OCI-LY3 (cell line): Measurements from ENCODE around the gene PLEK2.

Source experiments
- H2AFZ ChIP-seq: fragments of 200-600, 300-600 bp; shearing (Covaris generic); 2 replicates; pipeline ENCODE4 v1.6.0; 2014; ENCODE audit warnings: antibody characterized with exemption, low read depth, low read length
- H3K27ac ChIP-seq: fragments of 200-600, 300-600 bp; sonication (generic); 2 replicates; pipeline ENCODE4 v1.5.1; 2014; ENCODE audit warnings: mild to moderate bottlenecking, low read length, moderate library complexity, mixed read lengths
- H3K27me3 ChIP-seq: fragments of 200-600, 300-600 bp; sonication (generic); 2 replicates; pipeline ENCODE4 v1.6.1; 2014; ENCODE audit warnings: low read depth, low read length, mixed read lengths
- H3K36me3 ChIP-seq: fragments of 200-600, 300-600 bp; sonication (generic); replicated peaks from 2 replicates; pipeline ENCODE3; 2014; ENCODE audit warnings: low read depth, low read length, mixed read lengths
- H3K4me1 ChIP-seq: fragments of 300-600, 200-600 bp; sonication (generic); 2 replicates; pipeline ENCODE4 v1.6.1; 2014; ENCODE audit warnings: low read length, mixed read lengths
- H3K4me2 ChIP-seq: fragments of 200-600, 300-600 bp; sonication (generic); 2 replicates; pipeline ENCODE4 v1.6.1; 2014; ENCODE audit warnings: low read length, mixed read lengths
- H3K4me3 ChIP-seq: fragments of 300-600, 200-600 bp; sonication (generic); 2 replicates; pipeline ENCODE4 v1.5.1; 2014; ENCODE audit warnings: antibody characterized with exemption, mild to moderate bottlenecking, low read length, moderate library complexity
- H3K79me2 ChIP-seq: fragments of 300-600, 200-600 bp; shearing (Covaris generic); 2 replicates; pipeline ENCODE4 v1.6.1; 2014; ENCODE audit warnings: mild to moderate bottlenecking, low read length, mixed read lengths
- H3K9ac ChIP-seq: fragments of 300-600, 200-600 bp; shearing (Covaris generic); 2 replicates; pipeline ENCODE4 v1.6.0; 2014; ENCODE audit warnings: mild to moderate bottlenecking, low read length, moderate library complexity
- H3K9me3 ChIP-seq: fragments of 200-600, 300-600 bp; shearing (Covaris generic); 2 replicates; pipeline ENCODE4 v1.6.1; 2014; ENCODE audit warnings: low read length, mixed read lengths; ENCODE audit not compliant: insufficient read depth
- H4K20me1 ChIP-seq: fragments of 200-600, 300-600 bp; sonication (generic); 2 replicates; pipeline ENCODE4 v1.6.1; 2016; ENCODE audit warnings: low read length, mixed read lengths; ENCODE audit not compliant: insufficient read depth
- EZH2phosphoT487 ChIP-seq: fragments of 200-600 bp; shearing (Covaris generic); IDR thresholded peaks from 2 replicates; pipeline ENCODE4 v1.6.1; 2018; ENCODE audit warnings: antibody characterized with exemption, mixed run types, low read depth
- TF ChIP-seq, protein P1 (sequence below): fragments of 200-600, 300-600 bp; sonication (generic); IDR thresholded peaks from 2 replicates; pipeline ENCODE4 v1.5.1; 2014; ENCODE audit warnings: antibody characterized with exemption, low read length, low read depth

PLEK2 gene

DNA sequence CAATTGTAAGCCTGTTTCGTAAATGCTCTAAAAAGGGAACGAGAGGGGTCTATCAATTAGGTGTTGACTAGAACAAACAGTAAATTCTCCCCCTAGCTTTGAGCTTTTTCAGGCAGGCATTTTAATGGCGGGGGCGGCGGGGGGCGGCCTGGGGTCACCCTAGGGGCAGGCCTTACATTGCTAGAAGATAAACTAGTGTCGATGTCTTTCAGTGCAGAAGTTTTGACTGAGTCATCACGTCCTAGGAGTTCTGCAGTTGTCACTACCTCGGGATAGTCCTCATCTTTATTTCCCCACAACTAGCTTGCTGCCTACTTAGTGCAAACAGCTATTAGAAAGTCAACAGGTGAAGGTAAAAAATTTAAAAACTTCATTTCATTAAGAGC is 54.0 kb downstream of the PLEK2 start:
- Histone ChIP-seq H3K79me2 (peaks cover 46% of the 10 kb centered on the region), H3K27me3 (no peaks in the 10 kb centered on the region), H3K4me3 (no peak overlapping the region), H3K4me1 (peaks cover 25% of the 10 kb centered on the region), H3K27ac (no peak overlapping the region), H4K20me1 (peaks cover 10% of the 10 kb centered on the region), H3K4me2 (no peak overlapping the region), H3K36me3 (no peaks in the 10 kb centered on the region), H3K9ac (no peak overlapping the region), H2AFZ (no peak overlapping the region), H3K9me3 (no peaks in the 10 kb centered on the region)
- TF ChIP-seq EZH2phosphoT487: no peak
- TF ChIP-seq, protein P1, sequence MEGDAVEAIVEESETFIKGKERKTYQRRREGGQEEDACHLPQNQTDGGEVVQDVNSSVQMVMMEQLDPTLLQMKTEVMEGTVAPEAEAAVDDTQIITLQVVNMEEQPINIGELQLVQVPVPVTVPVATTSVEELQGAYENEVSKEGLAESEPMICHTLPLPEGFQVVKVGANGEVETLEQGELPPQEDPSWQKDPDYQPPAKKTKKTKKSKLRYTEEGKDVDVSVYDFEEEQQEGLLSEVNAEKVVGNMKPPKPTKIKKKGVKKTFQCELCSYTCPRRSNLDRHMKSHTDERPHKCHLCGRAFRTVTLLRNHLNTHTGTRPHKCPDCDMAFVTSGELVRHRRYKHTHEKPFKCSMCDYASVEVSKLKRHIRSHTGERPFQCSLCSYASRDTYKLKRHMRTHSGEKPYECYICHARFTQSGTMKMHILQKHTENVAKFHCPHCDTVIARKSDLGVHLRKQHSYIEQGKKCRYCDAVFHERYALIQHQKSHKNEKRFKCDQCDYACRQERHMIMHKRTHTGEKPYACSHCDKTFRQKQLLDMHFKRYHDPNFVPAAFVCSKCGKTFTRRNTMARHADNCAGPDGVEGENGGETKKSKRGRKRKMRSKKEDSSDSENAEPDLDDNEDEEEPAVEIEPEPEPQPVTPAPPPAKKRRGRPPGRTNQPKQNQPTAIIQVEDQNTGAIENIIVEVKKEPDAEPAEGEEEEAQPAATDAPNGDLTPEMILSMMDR: no peak

- Histone ChIP-seq H3K4me2 (no peak overlapping the region), H3K4me1 (peaks cover 20% of the 10 kb centered on the region), H3K36me3 (no peaks in the 10 kb centered on the region), H3K9me3 (no peaks in the 10 kb centered on the region), H3K79me2 (peaks cover 40% of the 10 kb centered on the region), H3K27ac (no peak overlapping the region), H2AFZ (no peak overlapping the region), H4K20me1 (peaks cover 7% of the 10 kb centered on the region; the same call in 1 of the 2 replicates), H3K27me3 (no peaks in the 10 kb centered on the region), H3K9ac (no peak overlapping the region), H3K4me3 (no peak overlapping the region)
- no peak for TF ChIP-seq EZH2phosphoT487
- TF ChIP-seq, protein P1: no peak
Observed at GRCh38 chr14:67357186-67357968, 54.6 kb downstream of the PLEK2 start.

- TF ChIP-seq, protein P1: no peak
- H3K27ac ChIP-seq: no peak overlapping the region
- no peaks in the 10 kb centered on the region for H3K79me2 ChIP-seq
- H3K9me3 ChIP-seq: no peaks in the 10 kb centered on the region
- peaks cover 8% of the 10 kb centered on the region for H3K4me1 ChIP-seq
- no peaks in the 10 kb centered on the region for H4K20me1 ChIP-seq
- H3K4me3 ChIP-seq: no peak overlapping the region
- no peak overlapping the region for H2AFZ ChIP-seq
- H3K4me2 ChIP-seq: no peak overlapping the region
- H3K27me3 ChIP-seq: no peaks in the 10 kb centered on the region
- H3K36me3 ChIP-seq: peaks cover 15% of the 10 kb centered on the region
- no peak overlapping the region for H3K9ac ChIP-seq
Observed at GRCh38 chr14:67352055-67352454, 59.9 kb downstream of the PLEK2 start.

DNA sequence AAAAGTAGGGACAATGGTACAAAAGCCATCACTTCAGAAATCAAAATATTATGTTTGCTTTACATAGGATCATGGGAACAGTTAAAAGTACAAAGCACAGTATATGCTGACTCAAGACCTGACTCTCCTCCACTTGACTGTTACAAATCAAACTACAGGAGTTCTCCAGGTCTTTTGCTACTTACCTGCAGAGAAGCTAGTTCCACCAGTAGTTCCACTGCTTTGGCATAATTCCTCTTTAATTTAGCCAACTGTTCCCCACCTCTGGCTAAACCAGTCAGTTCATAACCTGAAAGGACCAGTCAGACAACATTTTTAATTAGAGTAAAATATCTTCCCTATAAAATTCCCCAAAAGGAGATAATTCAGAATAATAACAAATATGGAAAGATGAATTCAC is 66.4 kb downstream of the PLEK2 start:
- no peaks in the 10 kb centered on the region for H3K79me2 ChIP-seq
- no peak overlapping the region for H3K4me3 ChIP-seq
- peaks cover 30% of the 10 kb centered on the region for H3K36me3 ChIP-seq
- H2AFZ ChIP-seq: no peak overlapping the region
- H3K4me1 ChIP-seq: peaks cover 21% of the 10 kb centered on the region
- no peak overlapping the region for H3K4me2 ChIP-seq
- H3K27ac ChIP-seq: no peak overlapping the region
- no peak overlapping the region for H3K9ac ChIP-seq
- H3K9me3 ChIP-seq: no peaks in the 10 kb centered on the region
- no peaks in the 10 kb centered on the region for H3K27me3 ChIP-seq
- TF ChIP-seq, protein P1: no peak
- no peak for TF ChIP-seq EZH2phosphoT487
- H4K20me1 ChIP-seq: no peaks in the 10 kb centered on the region
